Large intestine (tissue), 3 donors: ENCODE results near the gene AIG1. TPM values are rescaled to one million over a fixed set of nuclear protein-coding genes. Genes with fewer than 3 reads are reported as not detected.

Source experiments
- DNase-seq, 2 donors: peaks; one replicate each; pipeline versions ENCODE4 v3.0.0 to v3.0.0-alpha.2; 2013
- H3K27ac ChIP-seq: one replicate; pipeline ENCODE4 v1.5.1; 2013; ENCODE audit warnings: low read length
- H3K27me3 ChIP-seq: 2 replicates; pipeline ENCODE4 v1.6.1; 2013; ENCODE audit warnings: low read length; ENCODE audit not compliant: control insufficient read depth, insufficient read depth
- H3K36me3 ChIP-seq: 2 replicates; pipeline ENCODE4 v1.6.1; 2013; ENCODE audit warnings: low read length; ENCODE audit not compliant: control insufficient read depth, insufficient read depth
- H3K4me1 ChIP-seq: one replicate; pipeline ENCODE4 v1.6.1; 2013; ENCODE audit warnings: low read length; ENCODE audit not compliant: control insufficient read depth, insufficient read depth
- H3K4me3 ChIP-seq: one replicate; pipeline ENCODE4 v1.5.1; 2013; ENCODE audit warnings: low read length
- H3K9me3 ChIP-seq: one replicate; pipeline ENCODE4 v1.6.1; 2013; ENCODE audit warnings: mild to moderate bottlenecking, low read depth, low read length, moderate library complexity; ENCODE audit not compliant: control insufficient read depth
- WGBS: methylation state at CpG from one replicate; pipeline ENCODE4 v1.1.5; 2013; ENCODE audit warnings: low lambda C conversion rate; ENCODE audit not compliant: insufficient coverage; 5-methylcytosine and 5-hydroxymethylcytosine counted together
- polyA plus RNA-seq: library from polyadenylated mRNA; unstranded; fragments of 120-200 nt; gene quantifications from one replicate; pipeline ENCODE4 v1.2.1, GENCODE V29; 2013

Gene AIG1
- polyA plus RNA-seq, 1 donor, result 180 TPM

GRCh38 chr6:143119260-143119659, 58.6 kb downstream of the AIG1 start:
- Histone ChIP-seq H3K27me3 (no peaks in the 10 kb centered on the region), H3K9me3 (no peaks in the 10 kb centered on the region), H3K4me1 (peaks cover 39% of the 10 kb centered on the region), H3K36me3 (peaks cover under 1% of the 10 kb centered on the region), H3K4me3 (no peak overlapping the region), H3K27ac (peak overlapping the region; percentile 80)
- peak; percentile 83 to 91 for DNase-seq
- WGBS, result no CpG with 5 or more reads among the region's 2 CpGs

- Histone ChIP-seq H3K9me3 (no peaks in the 10 kb centered on the region), H3K36me3 (peaks cover 14% of the 10 kb centered on the region), H3K4me1 (peaks cover 14% of the 10 kb centered on the region), H3K27me3 (no peaks in the 10 kb centered on the region), H3K27ac (no peak overlapping the region), H3K4me3 (no peak overlapping the region)
- DNase-seq, result no peak
- WGBS, result no CpG with 5 or more reads among the region's 1 CpG
These were observed 62.4 kb downstream of the AIG1 start for GRCh38 chr6:143123081-143123480.

- peaks cover 16% of the 10 kb centered on the region for H3K36me3 ChIP-seq
- no peak overlapping the region for H3K4me3 ChIP-seq
These were observed 63.3 kb downstream of the AIG1 start for GRCh38 chr6:143123941-143124340.

GRCh38 chr6:143125455-143125854, 64.8 kb downstream of the AIG1 start:
- Histone ChIP-seq H3K27me3 (no peaks in the 10 kb centered on the region), H3K4me3 (no peak overlapping the region), H3K36me3 (peaks cover 18% of the 10 kb centered on the region), H3K4me1 (no peaks in the 10 kb centered on the region), H3K27ac (no peak overlapping the region), H3K9me3 (peaks cover 3% of the 10 kb centered on the region)
- DNase-seq, result no peak
- WGBS, result no CpG with 5 or more reads among the region's 3 CpGs

More at GRCh38 chr6:143123941-143124340, 63.3 kb downstream of the AIG1 start:
- no peaks in the 10 kb centered on the region for H3K27me3 ChIP-seq
- WGBS, result no CpG with 5 or more reads among the region's 2 CpGs
- no peak overlapping the region for H3K27ac ChIP-seq
- DNase-seq, result no peak
- H3K9me3 ChIP-seq, result no peaks in the 10 kb centered on the region
- H3K4me1 ChIP-seq, result peaks cover 6% of the 10 kb centered on the region

- H3K36me3 ChIP-seq, result peaks cover 18% of the 10 kb centered on the region
- no peaks in the 10 kb centered on the region for H3K27me3 ChIP-seq
- 100% methylated on average over 5 of the region's 12 CpGs for WGBS
- no peak overlapping the region for H3K27ac ChIP-seq
- DNase-seq, result no peak
- no peak overlapping the region for H3K4me3 ChIP-seq
- H3K4me1 ChIP-seq, result no peaks in the 10 kb centered on the region
- peaks cover 9% of the 10 kb centered on the region for H3K9me3 ChIP-seq
These were observed 65.3 kb downstream of the AIG1 start for GRCh38 chr6:143125864-143126573.

GRCh38 chr6:143126574-143126941, 65.9 kb downstream of the AIG1 start:
- Histone ChIP-seq H3K27ac (no peak overlapping the region), H3K27me3 (no peaks in the 10 kb centered on the region), H3K9me3 (peaks cover 10% of the 10 kb centered on the region), H3K4me3 (no peak overlapping the region), H3K36me3 (peaks cover 21% of the 10 kb centered on the region), H3K4me1 (no peaks in the 10 kb centered on the region)
- WGBS, result no CpG with 5 or more reads among the region's 1 CpG
- DNase-seq, result no peak

GRCh38 chr6:143127941-143128680, 67.4 kb downstream of the AIG1 start:
- Histone ChIP-seq H3K27me3 (no peaks in the 10 kb centered on the region), H3K4me3 (no peak overlapping the region), H3K27ac (no peak overlapping the region), H3K4me1 (no peaks in the 10 kb centered on the region), H3K36me3 (peaks cover 23% of the 10 kb centered on the region), H3K9me3 (peaks cover 10% of the 10 kb centered on the region)
- WGBS, result 100% methylated on average over 1 of the region's 3 CpGs
- DNase-seq, result no peak

- Histone ChIP-seq H3K27ac (no peak overlapping the region), H3K36me3 (peaks cover 23% of the 10 kb centered on the region), H3K9me3 (peaks cover 10% of the 10 kb centered on the region), H3K4me1 (no peaks in the 10 kb centered on the region), H3K4me3 (no peak overlapping the region), H3K27me3 (no peaks in the 10 kb centered on the region)
- DNase-seq, result no peak
These were observed 68.0 kb downstream of the AIG1 start for GRCh38 chr6:143128681-143129015.

- peaks cover 10% of the 10 kb centered on the region for H3K9me3 ChIP-seq
- WGBS, result no CpG with 5 or more reads among the region's 1 CpG
- DNase-seq, result no peak
These were observed 70.2 kb downstream of the AIG1 start for GRCh38 chr6:143130928-143131327.

GRCh38 chr6:143135325-143135724, 74.6 kb downstream of the AIG1 start:
- Histone ChIP-seq H3K27me3 (no peaks in the 10 kb centered on the region), H3K27ac (no peak overlapping the region), H3K9me3 (peaks cover 8% of the 10 kb centered on the region), H3K4me1 (no peaks in the 10 kb centered on the region), H3K36me3 (peaks cover 22% of the 10 kb centered on the region), H3K4me3 (no peak overlapping the region)
- no peak for DNase-seq
- no CpG with 5 or more reads among the region's 2 CpGs for WGBS

More at GRCh38 chr6:143130928-143131327, 70.2 kb downstream of the AIG1 start:
- Histone ChIP-seq H3K27ac (no peak overlapping the region), H3K36me3 (peaks cover 15% of the 10 kb centered on the region), H3K4me1 (no peaks in the 10 kb centered on the region), H3K4me3 (no peak overlapping the region), H3K27me3 (no peaks in the 10 kb centered on the region)
